Right lobe of liver (tissue), 6 donors: ENCODE measurements around the gene MICU1. TPM values are rescaled to one million over a fixed set of nuclear protein-coding genes. Genes with fewer than 3 reads are reported as not detected.

ENCODE experiments used
- ATAC-seq, 4 donors: fragments of 200-7000 bp; cut with Tn5 transposase; one replicate each; pipeline ENCODE4 v1.9.1; 2020; ENCODE audit warnings: mild to moderate bottlenecking in 4 of 4, moderate library complexity in 4 of 4
- DNase-seq, 3 donors: peaks; one replicate each; pipeline ENCODE4 v3.0.0-alpha.2; 2020
- H3K27ac ChIP-seq, 3 donors: fragments of 200-600 bp; one replicate each; pipeline ENCODE4 v1.8.0; 2022
- H3K27me3 ChIP-seq, 2 donors: fragments of 200-600 bp; one replicate each; pipeline ENCODE4 v1.8.0; 2022
- H3K36me3 ChIP-seq, 4 donors: fragments of 200-600 bp; sonication (generic) in 1 of 4; one replicate each; pipeline versions ENCODE4 v1.5.1 to v1.8.0; 2017 to 2022; ENCODE audit warnings: control low read depth in 1 of 4
- H3K4me1 ChIP-seq, 4 donors: fragments of 200-600 bp; sonication (generic) in 1 of 4; one replicate each; pipeline versions ENCODE4 v1.5.1 to v1.8.0; 2017 to 2022; ENCODE audit warnings: control low read depth in 1 of 4
- H3K4me3 ChIP-seq, 3 donors: fragments of 200-600 bp; one replicate each; pipeline ENCODE4 v1.8.0; 2022
- H3K9me3 ChIP-seq, 4 donors: fragments of 200-600 bp; sonication (generic) in 1 of 4; one replicate each; pipeline versions ENCODE4 v1.5.1 to v1.8.0; 2017 to 2022; ENCODE audit warnings: control low read depth in 1 of 4
- POLR2A ChIP-seq: fragments of 450-650 bp; IDR thresholded peaks from one replicate; pipeline ENCODE4 v1.6.1; 2017; ENCODE audit warnings: antibody characterized with exemption, mild to moderate bottlenecking
- WGBS: methylation state at CpG from one replicate; pipeline ENCODE4 v1.1.6; 2018; ENCODE audit warnings: low coverage, low lambda C conversion rate; ENCODE audit not compliant: insufficient coverage; ENCODE audit errors: missing lambda C conversion rate; 5-methylcytosine and 5-hydroxymethylcytosine counted together
- intact Hi-C, 2 donors: fragments of 100-400 bp; cut with DNase I; formaldehyde crosslinking; loops; one replicate each; pipeline versions ENCODE4 v1.11.2 to v1.14.1; 2022
- total RNA-seq, 6 experiments: library from RNA; depleted of rRNA in 2 of 6; stranded (reverse); fragments of >200 nt in 2 of 6; fragmentation: NEBNext Ultra II Directional in 3 of 6; extraction: Animal tissue kit (Norgen Biotek cat#: 25700) in 3 of 6; gene quantifications; one replicate each; pipeline versions ENCODE4 v1.1.0 to v1.2.4, GENCODE V29; 2016 to 2023
- TF ChIP-seq, protein P1 (sequence below), 4 donors: fragments of 200-600 bp in 3 of 4; fragments of 450-650 bp in 1 of 4; IDR thresholded peaks; one replicate each; pipeline versions ENCODE4 v1.5.1 to v1.8.0; 2016 to 2022; ENCODE audit warnings: antibody characterized with exemption in 4 of 4, mild to moderate bottlenecking in 2 of 4
- donor health status: DM: no; HTN: yes; CAD: no.
- donor health status: DM: no; HTN: no; CAD: no.
- donor health status: DM: no; HTN: no; CAD: no.
- donor health status: DM: no; HTN: yes; CAD: no.
- donor health status: DM: no; HTN: yes; CAD: no.

Gene MICU1
- total RNA-seq, 6 experiments from 2014 or later = 25.3 to 55.3 (median 38.2) TPM

DNA sequence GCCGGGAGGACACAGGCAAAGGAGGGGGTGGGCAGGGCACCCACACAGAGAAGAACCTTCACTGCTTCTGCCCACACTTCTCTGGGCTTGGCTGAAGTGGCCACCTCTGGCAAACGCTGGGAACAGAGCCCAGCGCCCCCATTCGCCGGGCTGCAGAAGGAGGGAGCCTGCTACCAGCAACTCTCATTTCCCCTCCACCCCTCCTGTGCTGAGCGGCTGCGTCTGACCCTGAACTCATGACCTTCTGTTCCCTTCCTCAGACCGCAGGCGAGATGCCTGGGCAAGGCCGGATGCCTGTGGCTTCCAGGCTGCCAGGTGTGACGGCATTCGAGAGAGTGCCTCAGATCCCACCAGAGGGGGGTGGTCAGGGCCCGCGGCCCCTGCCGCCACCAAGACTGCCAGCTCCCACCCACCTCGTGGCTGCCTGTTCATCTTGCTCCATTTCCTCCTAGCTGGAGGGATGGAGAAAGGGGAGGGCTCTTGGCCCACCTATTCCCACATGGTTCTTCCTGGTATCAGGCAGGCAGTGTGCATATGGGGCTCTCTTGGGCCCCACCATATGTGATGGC, 291.0 kb downstream of the MICU1 start:
- H3K36me3 ChIP-seq = peaks cover 0 to 16% (median 5%) of the 10 kb centered on the region in 4 donors
- no peaks in the 10 kb centered on the region for H3K27me3 ChIP-seq
- no peak overlapping the region for H3K4me3 ChIP-seq
- WGBS = 0% methylated on average over 2 of the region's 16 CpGs
- H3K4me1 ChIP-seq = peaks cover 0 to 70% (median 43%) of the 10 kb centered on the region in 4 donors
- intact Hi-C loops = loop anchor here in 1 of 2 donors (10.0 kb wide), 1 partner anchor 210 kb away; no protein-coding TSS in a partner anchor
- TF ChIP-seq POLR2A = peak; percentile 40
- TF ChIP-seq, protein P1, sequence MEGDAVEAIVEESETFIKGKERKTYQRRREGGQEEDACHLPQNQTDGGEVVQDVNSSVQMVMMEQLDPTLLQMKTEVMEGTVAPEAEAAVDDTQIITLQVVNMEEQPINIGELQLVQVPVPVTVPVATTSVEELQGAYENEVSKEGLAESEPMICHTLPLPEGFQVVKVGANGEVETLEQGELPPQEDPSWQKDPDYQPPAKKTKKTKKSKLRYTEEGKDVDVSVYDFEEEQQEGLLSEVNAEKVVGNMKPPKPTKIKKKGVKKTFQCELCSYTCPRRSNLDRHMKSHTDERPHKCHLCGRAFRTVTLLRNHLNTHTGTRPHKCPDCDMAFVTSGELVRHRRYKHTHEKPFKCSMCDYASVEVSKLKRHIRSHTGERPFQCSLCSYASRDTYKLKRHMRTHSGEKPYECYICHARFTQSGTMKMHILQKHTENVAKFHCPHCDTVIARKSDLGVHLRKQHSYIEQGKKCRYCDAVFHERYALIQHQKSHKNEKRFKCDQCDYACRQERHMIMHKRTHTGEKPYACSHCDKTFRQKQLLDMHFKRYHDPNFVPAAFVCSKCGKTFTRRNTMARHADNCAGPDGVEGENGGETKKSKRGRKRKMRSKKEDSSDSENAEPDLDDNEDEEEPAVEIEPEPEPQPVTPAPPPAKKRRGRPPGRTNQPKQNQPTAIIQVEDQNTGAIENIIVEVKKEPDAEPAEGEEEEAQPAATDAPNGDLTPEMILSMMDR (IDR thresholded peaks at IDR 0.05) = peak in 3 of 4 donors; percentile 10 to 19 (median 12)
- H3K27ac ChIP-seq = peak overlapping the region; percentile 90 to 97 (median 94)
- H3K9me3 ChIP-seq = no peaks in the 10 kb centered on the region
- ATAC-seq = peak; percentile 53 to 71 (median 63)
- peak; percentile 90 to 92 (median 92) for DNase-seq

DNA sequence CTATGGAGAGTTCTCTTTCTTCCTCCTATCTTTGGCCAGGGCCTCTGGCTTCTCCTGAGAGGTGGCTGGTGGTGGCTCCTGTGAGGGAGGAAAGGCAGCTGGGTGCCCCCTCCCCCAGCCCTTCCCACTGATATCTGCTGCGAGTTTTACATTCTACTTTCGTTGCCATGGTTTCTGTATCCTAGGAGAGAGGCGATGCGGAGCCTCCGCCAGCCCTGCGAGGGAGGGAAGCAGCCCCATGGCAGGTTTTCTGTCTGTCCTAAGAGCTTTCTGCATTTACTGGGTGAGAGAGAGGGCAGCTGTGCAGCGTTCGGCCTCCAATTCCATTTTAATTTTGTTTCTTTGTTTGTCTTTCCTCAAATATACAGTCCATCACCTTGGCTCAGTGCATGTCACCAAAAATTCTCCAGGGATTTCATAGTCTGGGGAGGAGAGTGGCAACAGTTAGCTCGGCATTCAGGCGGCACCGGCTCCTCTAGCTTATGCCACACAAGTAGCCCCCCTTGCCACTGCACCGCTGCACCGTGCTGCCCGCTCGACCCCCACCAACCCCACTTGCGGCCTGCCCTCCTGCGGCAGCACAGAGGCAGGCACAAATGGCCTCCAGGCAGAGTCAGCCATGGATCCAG, 291.6 kb downstream of the MICU1 start:
- intact Hi-C loops = loop anchor here in 1 of 2 donors (10.0 kb wide), 1 partner anchor 210 kb away; no protein-coding TSS in a partner anchor
- no peaks in the 10 kb centered on the region for H3K27me3 ChIP-seq
- WGBS = 53% methylated on average over 8 of the region's 17 CpGs
- ATAC-seq = no peak
- H3K36me3 ChIP-seq = peaks cover 0 to 11% (median 4%) of the 10 kb centered on the region in 4 donors
- peak overlapping the region; percentile 90 to 97 (median 94) for H3K27ac ChIP-seq
- TF ChIP-seq, protein P1 (IDR thresholded peaks at IDR 0.05) = no peak
- TF ChIP-seq POLR2A = no peak
- H3K4me1 ChIP-seq = peaks cover 0 to 74% (median 44%) of the 10 kb centered on the region in 4 donors
- DNase-seq = no peak
- H3K9me3 ChIP-seq = no peaks in the 10 kb centered on the region
- H3K4me3 ChIP-seq = no peak overlapping the region

DNA sequence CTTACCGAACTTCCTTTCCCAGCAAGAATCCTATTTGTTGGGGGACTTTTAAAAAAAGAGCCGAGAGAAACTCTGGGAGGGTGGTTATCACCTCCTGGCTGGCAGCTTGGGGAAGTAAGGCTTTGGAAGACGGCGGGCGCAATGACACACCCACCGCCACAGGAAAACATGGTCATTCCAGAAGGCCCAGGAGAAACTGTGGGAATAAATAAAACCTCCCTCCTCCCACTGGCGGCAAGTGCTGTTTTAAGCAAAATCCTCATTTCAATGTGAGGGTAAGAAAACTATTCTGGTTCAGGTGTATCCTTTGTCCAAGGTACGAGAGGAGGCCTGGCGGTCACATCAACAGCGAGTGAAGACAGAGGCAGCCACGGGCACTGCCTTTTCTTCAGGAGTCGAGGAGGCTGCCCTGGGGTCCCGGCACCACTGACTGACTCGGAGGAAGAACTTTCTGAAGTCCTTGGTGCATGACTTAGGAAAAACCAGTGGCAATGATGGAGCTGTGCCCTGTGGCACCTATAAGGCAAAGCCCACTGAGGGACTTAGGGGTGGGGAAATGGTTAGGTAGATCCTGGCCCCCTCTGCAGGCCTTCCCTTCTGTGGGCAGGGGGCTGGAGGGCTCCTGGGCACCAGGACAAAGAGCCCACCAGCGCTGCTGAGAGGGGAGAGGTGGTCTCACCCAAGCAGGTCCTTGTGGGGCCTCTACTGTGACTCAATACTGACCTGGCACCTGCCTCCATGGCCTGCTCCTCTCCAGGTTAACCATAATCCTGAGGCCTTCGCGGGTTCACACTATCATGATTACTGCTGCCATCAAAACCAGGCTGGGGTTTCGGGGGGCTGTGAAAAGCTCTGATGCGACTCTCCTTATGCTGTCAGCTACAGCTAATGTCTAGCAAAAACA, 292.5 kb downstream of the MICU1 start:
- intact Hi-C loops = loop anchor here in 1 of 2 donors (10.0 kb wide), 1 partner anchor 209 kb away; no protein-coding TSS in a partner anchor
- Histone ChIP-seq H3K27me3 (no peaks in the 10 kb centered on the region), H3K9me3 (no peaks in the 10 kb centered on the region), H3K4me3 (no peak overlapping the region), H3K4me1 (peaks cover 0 to 83% (median 48%) of the 10 kb centered on the region in 4 donors), H3K36me3 (peaks cover 0 to 9% (median 0%) of the 10 kb centered on the region in 4 donors), H3K27ac (peak overlapping the region; percentile 90 to 97 (median 94))
- 63% methylated on average over 4 of the region's 19 CpGs for WGBS
- no peak for TF ChIP-seq POLR2A
- TF ChIP-seq, protein P1 (IDR thresholded peaks at IDR 0.05) = no peak
- ATAC-seq (no peak), DNase-seq (no peak)

DNA sequence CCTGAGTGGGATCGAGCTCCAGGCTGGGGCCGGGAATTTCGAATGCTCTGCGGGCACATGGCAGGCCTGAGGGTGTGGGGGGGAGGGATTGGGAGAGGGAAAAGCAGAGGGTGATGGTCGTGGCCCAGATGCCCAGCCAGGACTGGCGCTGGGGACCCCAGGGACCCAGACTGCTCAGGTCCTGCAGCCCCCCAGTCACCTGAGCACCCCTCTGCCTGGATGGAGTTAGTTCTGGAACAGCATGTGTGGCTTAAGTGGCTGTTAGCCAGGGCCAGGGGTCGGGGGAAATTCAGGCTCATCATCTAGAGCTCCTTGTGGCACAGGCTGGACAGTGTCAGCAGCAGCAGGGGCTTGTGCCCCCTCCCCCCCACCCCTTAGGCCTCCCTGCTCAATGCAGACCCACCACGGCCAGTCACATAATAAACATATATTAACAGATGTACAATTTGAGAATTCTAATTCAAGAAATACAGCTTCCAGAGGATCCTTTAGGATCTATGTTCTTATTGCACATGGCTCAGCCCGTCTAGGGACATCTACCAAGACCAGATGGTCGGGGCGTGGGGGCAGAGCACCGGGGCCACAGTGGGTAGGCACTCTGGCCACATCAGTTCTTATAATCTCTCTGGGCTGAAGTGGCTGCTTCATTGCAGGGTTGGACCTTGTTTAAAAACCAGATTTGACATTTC, 293.3 kb downstream of the MICU1 start:
- DNase-seq (no peak), ATAC-seq (no peak)
- no peaks in the 10 kb centered on the region for H3K9me3 ChIP-seq
- no peaks in the 10 kb centered on the region for H3K27me3 ChIP-seq
- peaks cover 0 to 90% (median 52%) of the 10 kb centered on the region in 4 donors for H3K4me1 ChIP-seq
- H3K27ac ChIP-seq = peak overlapping the region; percentile 90 to 97 (median 94)
- TF ChIP-seq, protein P1 (IDR thresholded peaks at IDR 0.05) = no peak
- TF ChIP-seq POLR2A = no peak
- intact Hi-C loops = loop anchor here in 1 of 2 donors (10.0 kb wide), 1 partner anchor 208 kb away; no protein-coding TSS in a partner anchor
- H3K4me3 ChIP-seq = no peak overlapping the region
- WGBS = 42% methylated on average over 3 of the region's 12 CpGs
- H3K36me3 ChIP-seq = peaks cover 0 to 3% (median 0%) of the 10 kb centered on the region in 4 donors
